Right lobe of liver (tissue), 6 donors: ENCODE data around the gene MCAM. TPM values are rescaled to one million over a fixed set of nuclear protein-coding genes. Genes with fewer than 3 reads are reported as not detected.
A peak's percentile ranks its signal among the peaks of the same experiment; 100 is the strongest.

Experiments
- ATAC-seq, 4 donors: fragments of 200-7000 bp; cut with Tn5 transposase; one replicate each; pipeline ENCODE4 v1.9.1; 2020; ENCODE audit warnings: mild to moderate bottlenecking in 4 of 4, moderate library complexity in 4 of 4
- DNase-seq, 3 donors: peaks; one replicate each; pipeline ENCODE4 v3.0.0-alpha.2; 2020
- H3K27ac ChIP-seq, 3 donors: fragments of 200-600 bp; one replicate each; pipeline ENCODE4 v1.8.0; 2022
- H3K27me3 ChIP-seq, 2 donors: fragments of 200-600 bp; one replicate each; pipeline ENCODE4 v1.8.0; 2022
- H3K36me3 ChIP-seq, 4 donors: fragments of 200-600 bp; sonication (generic) in 1 of 4; one replicate each; pipeline versions ENCODE4 v1.5.1 to v1.8.0; 2017 to 2022; ENCODE audit warnings: control low read depth in 1 of 4
- H3K4me1 ChIP-seq, 4 donors: fragments of 200-600 bp; sonication (generic) in 1 of 4; one replicate each; pipeline versions ENCODE4 v1.5.1 to v1.8.0; 2017 to 2022; ENCODE audit warnings: control low read depth in 1 of 4
- H3K4me3 ChIP-seq, 3 donors: fragments of 200-600 bp; one replicate each; pipeline ENCODE4 v1.8.0; 2022
- H3K9me3 ChIP-seq, 4 donors: fragments of 200-600 bp; sonication (generic) in 1 of 4; one replicate each; pipeline versions ENCODE4 v1.5.1 to v1.8.0; 2017 to 2022; ENCODE audit warnings: control low read depth in 1 of 4
- CTCF ChIP-seq, 4 donors: fragments of 200-600 bp in 3 of 4; fragments of 450-650 bp in 1 of 4; IDR thresholded peaks; one replicate each; pipeline versions ENCODE4 v1.5.1 to v1.8.0; 2016 to 2022; ENCODE audit warnings: antibody characterized with exemption in 4 of 4, mild to moderate bottlenecking in 2 of 4
- POLR2A ChIP-seq: fragments of 450-650 bp; IDR thresholded peaks from one replicate; pipeline ENCODE4 v1.6.1; 2017; ENCODE audit warnings: antibody characterized with exemption, mild to moderate bottlenecking
- WGBS: methylation state at CpG from one replicate; pipeline ENCODE4 v1.1.6; 2018; ENCODE audit warnings: low coverage, low lambda C conversion rate; ENCODE audit not compliant: insufficient coverage; ENCODE audit errors: missing lambda C conversion rate; 5-methylcytosine and 5-hydroxymethylcytosine counted together
- intact Hi-C, 2 donors: fragments of 100-400 bp; cut with DNase I; formaldehyde crosslinking; loops; one replicate each; pipeline versions ENCODE4 v1.11.2 to v1.14.1; 2022
- total RNA-seq, 6 experiments: library from RNA; depleted of rRNA in 2 of 6; stranded (reverse); fragments of >200 nt in 2 of 6; fragmentation: NEBNext Ultra II Directional in 3 of 6; extraction: Animal tissue kit (Norgen Biotek cat#: 25700) in 3 of 6; gene quantifications; one replicate each; pipeline versions ENCODE4 v1.1.0 to v1.2.4, GENCODE V29; 2016 to 2023
- donor health status: DM: no; HTN: yes; CAD: no.
- donor health status: DM: no; HTN: no; CAD: no.
- donor health status: DM: no; HTN: no; CAD: no.
- donor health status: DM: no; HTN: yes; CAD: no.
- donor health status: DM: no; HTN: yes; CAD: no.

MCAM gene
- total RNA-seq, 6 experiments from 2014 or later: 1.8 to 28.7 (median 12.5) TPM

- WGBS: 0% methylated on average over 20 of the region's 54 CpGs
- ATAC-seq: peak; percentile 91 to 93 (median 92)
- TF ChIP-seq CTCF (IDR thresholded peaks at IDR 0.05) (no peak), POLR2A (peak; percentile 73)
These were observed 17.4 kb upstream of the MCAM start, which contains the start of gene RNF26 for GRCh38 chr11:119334174-119334930. Gene RNF26 (plus strand): TSS chr11:119334527. CDS start chr11:119335123, 596 bp downstream.

GRCh38 chr11:119332111-119332765 lies 15.3 kb upstream of the MCAM start:
- DNase-seq (peak in 1 of 3 donors; percentile 1), ATAC-seq (no peak)
- Histone ChIP-seq H3K4me3 (no peak overlapping the region), H3K9me3 (no peaks in the 10 kb centered on the region), H3K36me3 (no peaks in the 10 kb centered on the region), H3K27me3 (no peaks in the 10 kb centered on the region), H3K4me1 (peaks cover 0 to 10% (median 5%) of the 10 kb centered on the region in 4 donors), H3K27ac (no peak overlapping the region)
- intact Hi-C loops: no loop called here
- TF ChIP-seq CTCF (IDR thresholded peaks at IDR 0.05) (no peak), POLR2A (no peak)
- WGBS: 65% methylated on average over 4 of the region's 4 CpGs

More at GRCh38 chr11:119334174-119334930, 17.4 kb upstream of the MCAM start, which contains the start of gene RNF26:
- peak; percentile 90 to 97 (median 94) for DNase-seq
- peak within 1 kb of the TSS; percentile 65 to 87 (median 74) for H3K4me3 ChIP-seq
- H3K27me3 ChIP-seq: no peaks in the 10 kb centered on the region
- intact Hi-C loops: no loop called here
- no peaks in the 10 kb centered on the region for H3K36me3 ChIP-seq
- no peaks in the 10 kb centered on the region for H3K9me3 ChIP-seq
- H3K27ac ChIP-seq: peak within 1 kb of the TSS; percentile 59 to 88 (median 74)
- peaks cover 0 to 21% (median 7%) of the 10 kb centered on the region in 4 donors for H3K4me1 ChIP-seq

- Histone ChIP-seq H3K4me1 (peaks cover 0 to 3% (median 1%) of the 10 kb centered on the region in 4 donors), H3K27ac (no peak overlapping the region), H3K27me3 (no peaks in the 10 kb centered on the region), H3K36me3 (no peaks in the 10 kb centered on the region), H3K9me3 (no peaks in the 10 kb centered on the region), H3K4me3 (no peak overlapping the region)
- WGBS: 10% methylated on average over 1 of the region's 1 CpG
- DNase-seq: no peak
- no peak for ATAC-seq
- intact Hi-C loops: no loop called here
- TF ChIP-seq CTCF (IDR thresholded peaks at IDR 0.05) (no peak), POLR2A (no peak)
These were observed 13.3 kb upstream of the MCAM start for GRCh38 chr11:119330237-119330636.

- Histone ChIP-seq H3K4me1 (no peaks in the 10 kb centered on the region), H3K36me3 (no peaks in the 10 kb centered on the region), H3K9me3 (no peaks in the 10 kb centered on the region), H3K27ac (no peak overlapping the region), H3K4me3 (no peak overlapping the region), H3K27me3 (no peaks in the 10 kb centered on the region)
- intact Hi-C loops: no loop called here
- WGBS: 64% methylated on average over 2 of the region's 2 CpGs
- TF ChIP-seq CTCF (IDR thresholded peaks at IDR 0.05) (no peak), POLR2A (no peak)
- DNase-seq: no peak
- no peak for ATAC-seq
These were observed 12.4 kb upstream of the MCAM start for GRCh38 chr11:119329320-119329719.
